Measurements from ENCODE around the gene KIF7.
A peak's percentile ranks its signal among the peaks of the same experiment; 100 is the strongest.
"Not testable (repeated sequence)": the region's sequence is repeated elsewhere in the genome, so short reads cannot be mapped to it uniquely, and the experiment has no call there.

The KIF7 gene, protein sequence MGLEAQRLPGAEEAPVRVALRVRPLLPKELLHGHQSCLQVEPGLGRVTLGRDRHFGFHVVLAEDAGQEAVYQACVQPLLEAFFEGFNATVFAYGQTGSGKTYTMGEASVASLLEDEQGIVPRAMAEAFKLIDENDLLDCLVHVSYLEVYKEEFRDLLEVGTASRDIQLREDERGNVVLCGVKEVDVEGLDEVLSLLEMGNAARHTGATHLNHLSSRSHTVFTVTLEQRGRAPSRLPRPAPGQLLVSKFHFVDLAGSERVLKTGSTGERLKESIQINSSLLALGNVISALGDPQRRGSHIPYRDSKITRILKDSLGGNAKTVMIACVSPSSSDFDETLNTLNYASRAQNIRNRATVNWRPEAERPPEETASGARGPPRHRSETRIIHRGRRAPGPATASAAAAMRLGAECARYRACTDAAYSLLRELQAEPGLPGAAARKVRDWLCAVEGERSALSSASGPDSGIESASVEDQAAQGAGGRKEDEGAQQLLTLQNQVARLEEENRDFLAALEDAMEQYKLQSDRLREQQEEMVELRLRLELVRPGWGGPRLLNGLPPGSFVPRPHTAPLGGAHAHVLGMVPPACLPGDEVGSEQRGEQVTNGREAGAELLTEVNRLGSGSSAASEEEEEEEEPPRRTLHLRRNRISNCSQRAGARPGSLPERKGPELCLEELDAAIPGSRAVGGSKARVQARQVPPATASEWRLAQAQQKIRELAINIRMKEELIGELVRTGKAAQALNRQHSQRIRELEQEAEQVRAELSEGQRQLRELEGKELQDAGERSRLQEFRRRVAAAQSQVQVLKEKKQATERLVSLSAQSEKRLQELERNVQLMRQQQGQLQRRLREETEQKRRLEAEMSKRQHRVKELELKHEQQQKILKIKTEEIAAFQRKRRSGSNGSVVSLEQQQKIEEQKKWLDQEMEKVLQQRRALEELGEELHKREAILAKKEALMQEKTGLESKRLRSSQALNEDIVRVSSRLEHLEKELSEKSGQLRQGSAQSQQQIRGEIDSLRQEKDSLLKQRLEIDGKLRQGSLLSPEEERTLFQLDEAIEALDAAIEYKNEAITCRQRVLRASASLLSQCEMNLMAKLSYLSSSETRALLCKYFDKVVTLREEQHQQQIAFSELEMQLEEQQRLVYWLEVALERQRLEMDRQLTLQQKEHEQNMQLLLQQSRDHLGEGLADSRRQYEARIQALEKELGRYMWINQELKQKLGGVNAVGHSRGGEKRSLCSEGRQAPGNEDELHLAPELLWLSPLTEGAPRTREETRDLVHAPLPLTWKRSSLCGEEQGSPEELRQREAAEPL (N-terminal part only)

DNA sequence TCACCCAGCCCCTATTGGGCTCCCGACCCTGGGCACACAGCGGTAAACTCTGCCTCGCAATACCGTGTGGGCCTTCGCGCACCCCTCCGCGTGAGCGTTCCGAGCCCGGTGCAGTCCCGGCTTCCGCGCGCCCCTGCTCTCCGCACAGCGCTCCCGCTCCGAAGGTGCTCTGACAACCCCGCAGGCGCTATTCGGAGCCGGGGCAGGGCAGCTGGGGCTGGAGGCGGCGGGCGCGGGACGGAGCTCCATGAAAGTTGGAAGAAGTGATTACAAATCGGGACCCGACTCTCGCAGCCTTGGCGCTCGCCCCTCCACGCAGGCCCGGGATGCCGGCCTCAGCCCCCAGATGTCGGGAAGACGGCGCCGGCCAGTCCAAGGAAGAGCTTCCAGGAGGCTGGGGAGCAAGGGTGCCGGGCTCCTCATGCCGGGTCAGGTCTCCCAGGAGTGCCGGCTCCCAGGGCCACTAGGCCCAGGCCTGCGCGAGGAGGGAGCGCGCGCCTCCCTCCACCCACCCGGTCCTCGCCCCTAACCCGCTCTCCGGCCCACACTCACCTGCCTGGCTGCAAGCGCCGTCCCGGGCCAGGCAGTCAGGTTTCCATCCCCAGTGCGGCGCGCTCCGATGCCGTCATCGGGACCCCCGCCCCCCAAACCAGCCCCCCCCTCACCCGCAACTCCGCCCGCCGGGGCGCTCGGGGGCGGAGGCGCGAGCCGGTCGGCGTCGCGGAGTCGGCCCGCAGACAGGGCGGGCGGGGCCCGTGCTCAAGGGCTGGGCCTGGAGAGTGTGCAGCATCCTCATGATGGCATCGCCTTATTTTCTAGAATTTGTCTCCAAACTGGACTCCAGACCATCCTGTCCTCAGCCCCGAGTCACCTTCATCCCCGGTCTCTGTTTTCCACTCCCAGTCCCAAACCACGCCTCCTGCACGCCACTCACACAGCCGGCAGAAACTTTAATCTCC, at the start of gene KIF7:
Gene KIF7, minus strand, starts transcription at position 621 of the 959 bp plus-strand sequence. CDS start 2,537 bp downstream, outside the sequence.
- DNase-seq (ENCODE audit: low read depth in 2 of 2): no peak

DNA sequence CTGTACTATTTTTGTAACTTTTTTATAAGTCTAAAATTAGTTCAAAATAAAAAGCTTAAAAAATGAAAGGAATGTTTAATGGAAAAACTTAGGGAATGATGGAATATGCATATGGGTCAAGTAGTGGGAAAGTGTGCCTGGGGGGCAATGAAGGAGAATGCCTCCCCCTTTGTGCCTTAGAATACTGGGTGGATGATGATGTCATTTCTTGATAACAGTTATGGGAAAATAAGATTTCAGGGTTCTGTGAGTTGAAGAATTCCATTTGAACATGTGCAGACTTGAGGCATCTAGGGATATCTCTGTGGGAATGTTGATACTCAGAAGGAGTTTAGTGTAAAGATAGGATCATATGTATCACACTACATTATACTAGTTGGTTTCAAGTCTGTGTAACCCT, 49.1 kb upstream of the KIF7 start:
- no peak for DNase-seq (ENCODE audit: low read depth in 2 of 2)

DNA sequence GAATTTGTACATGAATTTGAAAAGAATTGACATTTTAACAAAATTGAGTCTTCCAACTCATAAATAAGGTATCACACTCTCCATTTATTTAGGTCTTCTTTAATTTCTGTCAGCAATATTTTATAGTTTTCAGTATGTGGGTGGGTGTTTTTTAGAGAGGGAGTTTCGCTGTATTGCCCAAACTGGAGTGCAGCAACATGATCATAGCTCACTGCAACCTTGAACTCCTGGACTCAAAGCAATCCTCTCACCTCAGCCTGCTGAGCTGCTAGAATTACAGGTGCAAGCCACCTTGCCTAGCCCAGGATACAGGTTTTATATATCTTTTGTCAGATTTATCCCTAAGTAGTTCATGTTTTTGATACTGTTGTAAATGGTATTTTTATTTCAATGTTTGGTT, 39.9 kb upstream of the KIF7 start:
- no peak for DNase-seq (ENCODE audit: low read depth in 2 of 2)

DNA sequence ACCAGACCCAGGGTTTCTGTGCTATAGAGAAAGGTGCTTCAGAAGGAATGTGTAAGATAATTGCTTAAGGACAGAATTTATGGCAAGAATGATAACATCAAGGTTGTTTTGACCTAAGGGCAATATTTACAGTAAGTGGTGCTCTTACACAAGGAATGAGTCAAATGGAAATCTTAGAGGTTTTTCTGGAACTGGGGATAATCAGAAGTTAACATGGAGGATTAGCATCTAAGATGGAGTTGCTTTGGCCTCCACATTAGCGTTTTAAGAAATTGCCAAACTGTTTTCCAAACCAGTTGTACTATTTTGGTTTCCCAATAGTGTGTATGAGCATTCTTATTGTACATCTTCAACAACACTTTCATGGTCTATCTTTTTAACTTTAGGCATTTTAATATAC, 38.4 kb upstream of the KIF7 start:
- DNase-seq (ENCODE audit: low read depth in 2 of 2): no peak

DNA sequence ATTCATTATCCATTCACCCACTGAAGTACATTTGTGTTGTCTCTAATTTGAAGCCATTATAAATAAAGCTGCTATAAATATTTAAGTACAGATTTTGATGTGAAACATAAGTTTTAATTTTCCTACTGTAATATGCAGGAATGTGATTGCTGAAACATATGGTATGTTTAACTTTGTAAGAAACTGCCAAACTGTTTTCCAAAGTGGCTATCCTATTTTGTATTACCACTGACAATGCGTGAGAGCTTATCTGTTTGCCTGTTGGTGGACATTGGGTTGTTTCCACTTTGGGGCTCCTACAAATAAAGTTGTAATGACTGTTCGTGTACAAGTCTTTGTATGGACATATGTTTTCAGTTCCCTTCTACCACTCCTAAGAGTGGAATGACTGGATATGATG, 37.8 kb upstream of the KIF7 start:
- DNase-seq (ENCODE audit: low read depth in 2 of 2): no peak

DNA sequence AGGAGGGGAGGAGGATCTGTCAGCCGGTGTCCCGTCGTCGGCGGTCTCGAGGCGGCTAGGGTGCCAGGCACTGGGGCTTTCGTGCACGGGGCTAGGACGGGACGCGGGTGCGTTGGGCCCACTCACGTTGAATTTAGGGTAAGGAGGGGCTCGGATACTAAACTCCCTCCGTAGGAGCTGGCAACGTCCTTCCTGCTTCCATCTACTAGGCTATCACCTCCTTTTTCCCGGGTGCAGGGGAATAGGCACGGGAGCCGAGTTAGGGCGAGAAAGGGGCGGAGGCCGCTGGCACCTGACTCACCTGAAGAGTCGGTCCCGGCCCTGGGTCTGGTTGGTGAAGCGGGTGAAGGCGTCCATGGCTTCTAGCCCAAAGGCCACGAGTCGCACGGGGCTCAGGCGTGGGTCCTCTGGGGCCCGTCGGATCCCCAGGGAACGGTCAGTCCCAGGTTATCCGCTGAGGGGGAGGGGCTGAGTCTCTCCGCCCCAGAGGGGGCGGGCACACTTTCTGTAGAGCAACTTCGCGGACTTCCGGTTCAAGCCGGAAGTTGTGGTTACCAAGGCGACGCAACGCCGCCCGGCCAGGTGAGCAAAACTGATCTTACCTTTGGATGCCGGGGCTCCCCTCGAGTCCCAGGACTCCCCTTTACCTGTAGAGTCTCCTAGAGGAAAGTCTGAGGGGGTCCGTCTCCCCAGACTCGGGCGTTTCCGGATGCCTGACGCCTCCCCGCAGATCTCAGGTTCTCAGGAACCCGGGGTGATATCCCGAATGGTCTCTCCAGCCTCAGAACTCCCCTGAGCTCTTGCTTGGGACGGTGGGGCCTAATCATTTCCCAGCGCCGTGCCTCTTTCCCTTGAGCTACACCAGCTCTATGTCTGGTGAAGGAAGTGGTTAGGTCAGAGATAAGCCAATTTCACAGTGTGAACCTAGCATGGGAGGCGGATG, 35.3 kb upstream of the KIF7 start, which contains the start of the genes PEX11A and WDR93:
Gene PEX11A, minus strand, starts transcription at position 479 of the 943 bp plus-strand sequence. Its CDS starts 122 bp downstream, at position 357.
Gene WDR93, plus strand, starts transcription at position 536 of the 943 bp plus-strand sequence. CDS start 10,936 bp downstream, outside the sequence.
- peak; percentile 44 to 57 for DNase-seq (ENCODE audit: low read depth in 2 of 2)

DNA sequence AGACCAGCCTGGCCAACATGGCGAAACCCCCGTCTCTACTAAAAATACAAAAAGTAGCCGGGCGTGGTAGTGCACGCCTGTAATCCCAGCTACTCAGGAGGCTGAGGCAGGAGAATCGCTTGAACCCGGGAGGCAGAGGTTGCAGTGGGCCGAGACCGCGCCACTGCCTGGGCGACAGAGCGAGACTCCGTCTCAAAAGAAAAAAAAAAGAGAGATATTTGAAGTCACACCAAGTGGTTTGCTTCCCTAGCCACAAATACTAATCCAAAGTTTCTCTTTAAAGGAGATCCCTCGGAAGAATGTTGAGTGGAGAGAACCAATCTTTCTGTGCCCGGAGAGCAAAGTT, 34.6 kb upstream of the KIF7 start:
- not testable (repeated sequence) for DNase-seq (ENCODE audit: low read depth in 2 of 2)

DNA sequence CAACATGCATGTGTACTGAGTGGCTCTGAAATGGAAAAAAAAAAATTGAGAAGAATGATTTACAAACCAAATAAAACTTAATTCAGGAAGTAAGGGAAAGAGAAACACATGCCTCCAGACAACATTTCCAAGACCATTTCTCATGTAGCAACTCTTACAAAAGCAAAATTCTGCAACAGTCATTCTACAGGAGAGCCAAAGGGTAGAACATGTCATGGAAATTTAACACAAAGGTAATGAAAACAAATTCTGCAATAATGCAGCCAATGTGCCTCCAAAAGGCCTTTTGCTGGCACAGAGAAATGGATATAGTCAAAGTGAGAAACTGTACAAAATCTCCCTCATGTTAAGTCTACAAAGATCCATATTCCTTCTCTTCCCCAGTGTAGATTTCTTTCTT, 31.3 kb upstream of the KIF7 start:
- no peak for DNase-seq (ENCODE audit: low read depth in 2 of 2)

DNA sequence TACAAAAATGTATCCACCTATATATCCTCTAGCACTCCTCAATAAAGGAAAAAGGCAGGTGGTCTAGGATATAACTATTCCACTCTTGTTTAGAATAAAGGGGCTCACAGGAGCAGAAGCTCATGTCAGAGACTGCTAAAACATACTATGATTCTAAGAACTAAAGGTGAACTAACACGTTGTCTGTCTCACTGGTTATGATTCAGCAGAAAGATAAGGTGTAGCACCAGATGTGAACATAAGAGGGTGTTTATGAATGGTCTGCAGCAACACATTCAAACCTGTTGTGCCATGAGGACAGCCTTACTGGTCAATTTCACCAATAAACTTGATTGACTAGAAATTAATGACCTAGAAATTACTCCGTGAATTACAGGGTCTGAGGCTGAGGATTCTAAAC, 30.7 kb upstream of the KIF7 start:
- no peak for DNase-seq (ENCODE audit: low read depth in 2 of 2)

DNA sequence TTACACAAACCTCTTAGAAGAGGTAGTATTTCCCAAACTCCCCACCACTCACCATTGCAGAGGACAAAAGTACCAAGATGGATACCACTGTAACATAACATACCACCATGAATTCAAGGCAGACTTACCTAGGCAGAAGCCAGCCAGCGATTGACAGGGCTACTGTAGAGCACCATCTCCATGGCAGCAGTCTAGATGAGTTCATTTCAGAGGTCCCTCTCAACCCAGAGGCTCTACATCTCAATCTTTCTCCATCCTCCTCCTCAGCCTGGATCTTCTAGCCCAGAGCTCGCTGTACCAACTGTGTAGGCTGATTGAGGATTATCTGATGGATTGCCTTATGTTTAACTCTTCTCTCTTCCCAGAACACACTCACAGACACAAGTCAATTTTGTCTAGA, 25.9 kb upstream of the KIF7 start:
- DNase-seq (ENCODE audit: low read depth in 2 of 2): no peak

DNA sequence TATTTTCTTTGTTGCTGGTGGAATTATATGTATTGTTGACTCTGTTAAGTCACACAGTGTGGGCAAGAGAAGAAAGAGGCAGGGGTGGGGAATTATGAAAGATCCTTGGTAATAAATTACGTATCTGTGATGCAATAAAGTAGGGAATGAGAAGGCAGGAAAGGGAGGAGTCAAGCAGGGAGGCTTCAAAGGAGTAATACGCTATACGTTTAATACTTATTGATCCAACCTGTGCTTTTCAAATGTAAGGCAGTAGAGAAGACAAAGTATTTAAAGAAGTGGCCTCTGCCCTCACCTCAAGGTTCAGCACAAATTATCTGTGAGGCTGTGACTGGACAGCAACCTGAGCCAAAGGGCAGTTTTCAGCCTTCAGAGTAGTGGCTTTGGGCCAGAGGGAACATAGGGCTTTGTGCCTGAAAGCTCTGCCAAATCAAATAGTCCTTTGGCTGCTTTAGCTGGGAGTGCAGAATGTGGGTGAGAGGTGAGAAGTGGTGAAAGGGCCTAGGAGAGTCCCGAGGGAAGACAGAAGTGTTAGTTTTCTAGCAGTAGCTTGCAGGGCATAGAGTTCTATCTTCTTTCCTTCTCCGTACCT, 25.1 kb upstream of the KIF7 start:
- no peak for DNase-seq (ENCODE audit: low read depth in 2 of 2)

DNA sequence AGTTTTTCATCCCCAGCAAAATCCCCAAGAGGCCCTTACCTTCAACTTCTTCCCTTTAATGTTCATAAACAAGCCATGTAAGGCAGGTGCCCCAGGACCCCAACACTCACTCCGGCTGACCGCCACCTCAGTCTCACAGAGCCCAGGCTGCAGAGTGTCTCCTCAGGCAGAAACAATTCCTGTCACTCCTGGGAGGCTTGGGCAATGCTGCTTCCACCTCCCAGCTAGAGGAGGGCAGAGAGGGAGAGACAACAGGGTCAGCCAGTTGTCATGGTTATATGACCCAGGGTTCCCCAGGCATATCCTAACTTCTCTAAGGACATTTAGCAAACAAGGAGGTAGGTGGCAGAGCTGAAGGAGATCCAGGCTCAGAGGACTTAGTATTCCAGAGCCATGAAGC, 23.9 kb upstream of the KIF7 start, which contains the start of gene PLIN1:
Gene PLIN1, minus strand, starts transcription at position 156 of the 400 bp plus-strand sequence. CDS start 1,878 bp downstream, outside the sequence.
- no peak for DNase-seq (ENCODE audit: low read depth in 2 of 2)

DNA sequence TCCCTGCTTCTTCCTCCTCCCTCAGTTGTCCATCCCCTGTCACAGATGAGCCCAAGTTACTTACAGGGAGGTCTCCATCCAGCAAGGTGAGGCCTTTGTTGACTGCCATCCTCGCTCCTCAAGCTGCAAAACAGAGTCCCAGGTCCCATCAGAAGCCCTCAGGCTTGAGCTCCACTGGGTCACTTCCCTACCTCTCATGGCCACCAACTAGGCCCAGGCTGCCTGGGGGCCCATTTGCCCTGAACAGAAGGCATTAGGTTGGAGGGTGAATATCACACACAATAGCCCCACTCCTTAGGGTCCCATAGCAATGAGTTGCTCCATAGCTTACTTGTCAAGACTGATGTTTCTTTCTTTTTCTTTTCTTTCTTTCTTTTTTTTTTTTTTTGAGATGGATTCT, 22.1 kb upstream of the KIF7 start:
- DNase-seq (ENCODE audit: low read depth in 2 of 2): no peak

DNA sequence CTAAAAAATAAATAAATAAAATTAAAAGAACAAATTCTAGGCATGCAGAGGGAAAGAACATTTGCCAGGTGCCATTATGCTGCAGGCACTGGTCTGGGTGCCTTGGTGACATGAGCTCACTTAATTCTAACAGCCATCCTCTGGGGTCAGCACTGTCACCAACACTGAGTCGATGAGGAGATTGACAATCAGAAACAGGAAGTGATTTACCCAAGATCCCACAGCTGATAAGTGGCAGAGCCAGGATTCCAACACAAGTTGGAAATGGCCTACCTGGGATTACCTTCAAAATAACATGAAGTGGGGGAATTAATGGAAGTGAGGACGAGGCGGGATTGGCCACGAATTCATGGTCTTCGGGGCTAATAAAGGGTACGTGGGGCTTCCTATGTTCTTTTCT, 20.3 kb upstream of the KIF7 start:
- no peak for DNase-seq (ENCODE audit: low read depth in 2 of 2)

DNA sequence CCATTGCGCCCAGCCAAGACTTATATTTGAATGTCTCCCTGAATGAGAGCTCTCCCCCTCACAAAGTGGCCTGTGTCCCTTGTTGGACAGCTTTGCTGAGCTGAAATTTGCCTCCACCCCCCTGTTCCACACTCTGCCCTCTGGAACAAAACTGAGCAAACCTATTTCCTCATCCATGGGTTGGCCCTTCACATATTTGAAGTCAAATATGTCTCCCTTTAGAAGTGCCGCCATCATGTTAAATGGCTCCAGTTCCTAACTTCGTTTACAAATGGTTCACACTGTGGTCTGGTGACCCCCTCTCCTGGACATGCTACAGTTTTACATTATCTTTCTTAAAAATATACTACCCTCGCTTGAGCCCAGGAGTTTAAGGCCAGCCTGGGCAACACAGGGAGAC, 19.3 kb upstream of the KIF7 start:
- DNase-seq (ENCODE audit: low read depth in 2 of 2): no peak

DNA sequence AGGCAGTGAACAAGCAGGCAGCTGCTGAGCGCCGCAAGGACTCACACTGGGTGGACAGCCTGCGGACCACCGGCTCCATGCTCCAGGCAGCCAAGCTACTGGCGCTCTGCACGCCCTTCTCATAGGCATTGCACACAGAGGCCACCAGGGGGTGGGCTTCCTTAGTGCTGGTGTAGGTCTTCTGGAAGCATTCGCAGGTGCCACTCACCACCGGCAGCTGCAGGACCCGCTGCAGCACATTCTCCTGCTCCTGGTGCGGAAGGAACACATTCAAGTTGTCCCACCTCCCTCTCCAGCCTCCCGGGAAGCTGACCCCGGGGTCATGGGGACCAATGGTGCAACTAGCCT, 17.9 kb upstream of the KIF7 start:
- DNase-seq (ENCODE audit: low read depth in 2 of 2): no peak

DNA sequence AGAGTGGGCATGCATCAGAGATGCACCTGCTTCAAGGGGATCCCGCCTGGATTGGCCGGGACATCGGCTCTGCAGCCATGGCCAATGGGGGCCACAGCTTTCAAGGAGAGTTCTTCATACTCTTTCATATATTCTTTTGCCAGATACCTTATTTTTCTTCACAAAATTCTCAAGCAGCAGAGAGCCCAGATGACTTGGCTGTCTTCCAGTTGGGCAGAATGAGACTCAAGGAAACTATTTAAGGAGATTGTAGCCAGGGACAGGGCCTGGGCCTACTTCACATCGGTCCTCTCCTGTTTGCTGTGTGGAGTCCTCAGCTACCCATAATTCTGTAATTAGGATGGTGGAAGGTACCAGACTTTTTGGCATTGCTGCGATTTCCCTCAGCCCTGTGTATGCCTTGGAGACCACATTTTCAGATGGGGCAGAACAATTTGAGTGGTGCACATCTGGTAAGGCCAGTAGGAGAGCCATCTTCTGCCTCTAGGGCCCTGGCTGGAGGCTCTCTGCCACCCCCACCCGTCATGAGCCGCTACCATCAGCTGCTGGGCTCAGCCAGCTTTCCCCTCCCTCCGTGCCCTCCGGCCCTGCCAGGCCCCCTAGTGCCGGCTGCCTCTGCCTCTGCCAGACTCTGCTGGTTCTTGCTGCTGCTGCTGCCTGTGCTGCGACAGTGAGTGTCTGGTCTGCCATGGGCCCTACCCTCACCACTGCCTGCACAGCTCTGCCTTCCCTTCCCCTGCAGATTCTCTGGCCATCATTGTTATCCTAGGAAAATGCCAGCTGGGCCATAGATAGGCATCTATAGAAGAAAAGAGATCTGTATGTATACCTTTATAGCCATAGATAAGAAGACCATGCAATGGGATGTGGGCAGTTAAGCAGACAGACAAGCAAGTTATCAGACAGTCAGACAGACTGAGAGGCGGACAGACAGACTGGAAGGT, 17.2 kb upstream of the KIF7 start:
- DNase-seq (ENCODE audit: low read depth in 2 of 2): no peak

DNA sequence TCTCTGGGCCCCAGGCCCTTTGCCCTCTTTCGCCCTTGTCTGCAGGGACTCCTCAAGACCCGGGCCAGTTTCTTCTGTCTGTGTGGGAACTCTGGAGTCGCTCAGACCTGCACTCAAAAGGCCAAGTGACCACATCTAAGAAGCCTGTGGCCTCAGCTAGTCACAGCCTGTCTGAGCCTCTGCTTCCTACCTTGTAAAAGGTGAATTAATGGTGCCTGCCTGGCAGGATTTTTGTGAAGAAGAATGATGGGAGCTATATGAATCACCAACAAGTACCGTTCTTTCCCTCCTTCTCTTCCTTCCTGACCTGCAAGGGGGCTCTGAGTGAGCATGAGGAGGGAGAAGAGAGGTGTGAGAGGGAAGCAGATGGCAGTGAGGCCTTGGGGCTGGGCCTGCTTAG, 16.4 kb upstream of the KIF7 start:
- no peak for DNase-seq (ENCODE audit: low read depth in 2 of 2)

Measured in activated CD8-positive, alpha-beta memory T cell treated with anti-CD3 and anti-CD28 coated beads for 4 hours (primary cell).